Measurements from ENCODE around the gene PTRH2. TPM values are rescaled to one million over a fixed set of nuclear protein-coding genes. Genes with fewer than 3 reads are reported as not detected.

Gene PTRH2
- total and polyA plus RNA-seq, 4 donors, result 10.5 to 66.0 (median 29.1) TPM

GRCh38 chr17:59733697-59734096 is 26.5 kb upstream of the PTRH2 start:
- H3K4me3 ChIP-seq, result no peak overlapping the region
- no peak overlapping the region for H3K27ac ChIP-seq (ENCODE audit: low read depth in 1 of 2, low read length in 1 of 2)
- H3K27me3 ChIP-seq (ENCODE audit: control insufficient read depth in 3 of 3, insufficient read depth in 3 of 3, low read length in 2 of 3), result no peaks in the 10 kb centered on the region
- ATAC-seq (ENCODE audit: insufficient read depth, low FRiP score), result no peak
- 97% methylated on average over 2 of the region's 2 CpGs for WGBS, 2 donors
- TF ChIP-seq, protein P1, sequence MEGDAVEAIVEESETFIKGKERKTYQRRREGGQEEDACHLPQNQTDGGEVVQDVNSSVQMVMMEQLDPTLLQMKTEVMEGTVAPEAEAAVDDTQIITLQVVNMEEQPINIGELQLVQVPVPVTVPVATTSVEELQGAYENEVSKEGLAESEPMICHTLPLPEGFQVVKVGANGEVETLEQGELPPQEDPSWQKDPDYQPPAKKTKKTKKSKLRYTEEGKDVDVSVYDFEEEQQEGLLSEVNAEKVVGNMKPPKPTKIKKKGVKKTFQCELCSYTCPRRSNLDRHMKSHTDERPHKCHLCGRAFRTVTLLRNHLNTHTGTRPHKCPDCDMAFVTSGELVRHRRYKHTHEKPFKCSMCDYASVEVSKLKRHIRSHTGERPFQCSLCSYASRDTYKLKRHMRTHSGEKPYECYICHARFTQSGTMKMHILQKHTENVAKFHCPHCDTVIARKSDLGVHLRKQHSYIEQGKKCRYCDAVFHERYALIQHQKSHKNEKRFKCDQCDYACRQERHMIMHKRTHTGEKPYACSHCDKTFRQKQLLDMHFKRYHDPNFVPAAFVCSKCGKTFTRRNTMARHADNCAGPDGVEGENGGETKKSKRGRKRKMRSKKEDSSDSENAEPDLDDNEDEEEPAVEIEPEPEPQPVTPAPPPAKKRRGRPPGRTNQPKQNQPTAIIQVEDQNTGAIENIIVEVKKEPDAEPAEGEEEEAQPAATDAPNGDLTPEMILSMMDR (IDR thresholded peaks at IDR 0.05; ENCODE audit: control extremely low read depth, extremely low read depth), result no peak
- H3K4me1 ChIP-seq (ENCODE audit: control insufficient read depth in 5 of 5, insufficient read depth in 5 of 5, low read length in 5 of 5), result no peaks in the 10 kb centered on the region
- DNase-seq, result no peak
- peaks cover 3 to 15% (median 6%) of the 10 kb centered on the region in 4 donors for H3K36me3 ChIP-seq (ENCODE audit: control insufficient read depth in 4 of 4, insufficient read depth in 4 of 4, low read length in 4 of 4)
- no peak overlapping the region for H3K9ac ChIP-seq (ENCODE audit: insufficient read depth in 1 of 2, low read length in 2 of 2)
- H3K9me3 ChIP-seq (ENCODE audit: control insufficient read depth in 4 of 4, insufficient read depth in 3 of 4, low read length in 3 of 4), result no peaks in the 10 kb centered on the region

GRCh38 chr17:59730268-59730834 is 23.1 kb upstream of the PTRH2 start:
- DNase-seq (no peak), ATAC-seq (ENCODE audit: insufficient read depth, low FRiP score) (no peak)
- Histone ChIP-seq H3K27ac (ENCODE audit: low read depth in 1 of 2, low read length in 1 of 2) (no peak overlapping the region), H3K27me3 (ENCODE audit: control insufficient read depth in 3 of 3, insufficient read depth in 3 of 3, low read length in 2 of 3) (no peaks in the 10 kb centered on the region), H3K36me3 (ENCODE audit: control insufficient read depth in 4 of 4, insufficient read depth in 4 of 4, low read length in 4 of 4) (peaks cover 2 to 3% (median 3%) of the 10 kb centered on the region in 4 donors), H3K4me3 (no peak overlapping the region), H3K9me3 (ENCODE audit: control insufficient read depth in 4 of 4, insufficient read depth in 3 of 4, low read length in 3 of 4) (no peaks in the 10 kb centered on the region), H3K9ac (ENCODE audit: insufficient read depth in 1 of 2, low read length in 2 of 2) (no peak overlapping the region), H3K4me1 (ENCODE audit: control insufficient read depth in 5 of 5, insufficient read depth in 5 of 5, low read length in 5 of 5) (peaks cover 0 to 6% (median 3%) of the 10 kb centered on the region in 5 donors)
- 88 to 92% methylated on average over 1 of the region's 1 CpG for WGBS, 2 donors
- TF ChIP-seq, protein P1 (IDR thresholded peaks at IDR 0.05; ENCODE audit: control extremely low read depth, extremely low read depth), result no peak

GRCh38 chr17:59727817-59728533 is 20.7 kb upstream of the PTRH2 start:
- no peaks in the 10 kb centered on the region for H3K27me3 ChIP-seq (ENCODE audit: control insufficient read depth in 3 of 3, insufficient read depth in 3 of 3, low read length in 2 of 3)
- no peak overlapping the region for H3K27ac ChIP-seq (ENCODE audit: low read depth in 1 of 2, low read length in 1 of 2)
- 97% methylated on average over 1 of the region's 1 CpG for WGBS, 2 donors
- H3K4me3 ChIP-seq, result no peak overlapping the region
- TF ChIP-seq, protein P1 (IDR thresholded peaks at IDR 0.05; ENCODE audit: control extremely low read depth, extremely low read depth), result no peak
- DNase-seq, result no peak
- H3K9me3 ChIP-seq (ENCODE audit: control insufficient read depth in 4 of 4, insufficient read depth in 3 of 4, low read length in 3 of 4), result no peaks in the 10 kb centered on the region
- peaks cover 0 to 12% (median 5%) of the 10 kb centered on the region in 5 donors for H3K4me1 ChIP-seq (ENCODE audit: control insufficient read depth in 5 of 5, insufficient read depth in 5 of 5, low read length in 5 of 5)
- peaks cover 0 to 3% (median 0%) of the 10 kb centered on the region in 4 donors for H3K36me3 ChIP-seq (ENCODE audit: control insufficient read depth in 4 of 4, insufficient read depth in 4 of 4, low read length in 4 of 4)
- H3K9ac ChIP-seq (ENCODE audit: insufficient read depth in 1 of 2, low read length in 2 of 2), result no peak overlapping the region
- ATAC-seq (ENCODE audit: insufficient read depth, low FRiP score), result no peak
